ENCODE measurements around the gene TMEM63A.
"Not testable (repeated sequence)": the region's sequence is repeated elsewhere in the genome, so short reads cannot be mapped to it uniquely, and the experiment has no call there.

The TMEM63A gene

GRCh38 chr1:225842788-225843425, 39.3 kb downstream of the TMEM63A start:
- DNase-seq = no peak

DNA sequence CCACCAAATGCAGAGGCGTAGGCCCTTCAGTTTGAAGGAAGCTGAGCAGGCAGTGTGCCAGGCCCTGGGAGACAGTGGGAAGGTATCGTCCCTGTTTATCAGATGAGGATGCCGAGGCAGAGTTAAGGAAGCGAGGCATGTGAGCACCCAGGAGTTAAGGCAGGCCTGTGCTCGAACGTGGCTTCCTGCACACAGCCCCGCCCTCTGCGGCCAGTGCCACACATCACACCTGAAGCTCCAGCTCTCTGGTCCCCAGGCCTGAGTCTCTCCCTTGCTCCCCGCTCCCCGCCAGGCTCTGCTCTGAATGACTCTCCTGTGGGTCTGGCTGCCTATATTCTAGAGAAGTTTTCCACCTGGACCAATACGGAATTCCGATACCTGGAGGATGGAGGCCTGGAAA, 40.1 kb downstream of the TMEM63A start:
- DNase-seq = no peak

- DNase-seq = no peak
These were observed 41.5 kb downstream of the TMEM63A start for GRCh38 chr1:225840713-225841112.

- no peak for DNase-seq
These were observed 42.0 kb downstream of the TMEM63A start for GRCh38 chr1:225840223-225840610.

GRCh38 chr1:225838793-225839192, 43.4 kb downstream of the TMEM63A start:
- no peak for DNase-seq

- not testable (repeated sequence) for DNase-seq
These were observed 45.9 kb downstream of the TMEM63A start for GRCh38 chr1:225836296-225836695.

GRCh38 chr1:225835856-225836255, 46.3 kb downstream of the TMEM63A start:
- no peak for DNase-seq

GRCh38 chr1:225834417-225835329, 47.5 kb downstream of the TMEM63A start:
- DNase-seq = no peak

- DNase-seq = no peak
These were observed 51.3 kb downstream of the TMEM63A start for GRCh38 chr1:225830841-225831240.

DNA sequence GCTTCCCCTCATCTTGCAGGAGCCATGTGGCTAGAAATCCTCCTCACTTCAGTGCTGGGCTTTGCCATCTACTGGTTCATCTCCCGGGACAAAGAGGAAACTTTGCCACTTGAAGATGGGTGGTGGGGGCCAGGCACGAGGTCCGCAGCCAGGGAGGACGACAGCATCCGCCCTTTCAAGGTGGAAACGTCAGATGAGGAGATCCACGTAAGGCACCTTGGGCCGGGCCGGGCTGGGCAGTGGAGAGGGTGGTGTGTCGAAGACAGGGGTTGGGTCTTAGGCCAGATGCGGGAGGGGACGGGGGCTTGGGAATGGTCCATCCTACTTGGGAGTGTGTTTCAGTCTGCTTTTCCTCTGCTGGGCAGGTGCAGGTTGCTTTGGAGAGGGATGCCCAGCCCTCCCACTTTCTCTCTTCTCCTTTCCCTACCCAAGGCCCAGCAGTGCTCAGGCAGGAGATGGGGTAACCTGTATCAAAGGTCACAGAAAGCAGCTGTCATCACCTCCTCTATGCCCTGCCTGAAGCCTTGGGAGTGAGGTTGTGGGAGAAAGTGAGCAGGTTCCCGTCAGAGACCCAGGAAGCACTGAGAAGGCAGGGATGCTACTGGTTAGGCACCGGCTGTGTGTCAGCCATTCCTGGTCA, 53.4 kb downstream of the TMEM63A start:
- no peak for DNase-seq

- no peak for DNase-seq
These were observed 55.1 kb downstream of the TMEM63A start for GRCh38 chr1:225827076-225827475.

GRCh38 chr1:225825607-225826007, 56.6 kb downstream of the TMEM63A start:
- DNase-seq = no peak

DNA sequence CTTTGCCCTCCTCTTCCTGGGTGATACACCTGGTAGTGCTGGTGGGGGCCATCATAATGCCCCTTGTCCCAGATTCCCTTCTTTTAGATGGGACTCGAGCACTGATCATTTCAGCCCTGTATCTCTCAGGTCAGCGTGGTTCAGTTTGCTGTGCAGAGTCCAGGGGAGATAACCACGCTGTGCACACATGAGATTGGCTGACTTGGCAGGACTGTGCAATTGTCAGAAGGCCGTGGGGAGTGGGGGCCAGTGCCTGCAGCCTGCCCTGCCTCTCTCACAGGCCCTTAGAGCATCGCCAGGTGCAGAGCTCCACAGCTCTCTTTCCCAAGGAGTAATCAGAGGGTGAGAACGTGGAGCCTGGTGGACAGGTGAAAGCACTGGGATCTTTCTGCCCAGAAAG, 57.1 kb downstream of the TMEM63A start:
- no peak for DNase-seq

DNA sequence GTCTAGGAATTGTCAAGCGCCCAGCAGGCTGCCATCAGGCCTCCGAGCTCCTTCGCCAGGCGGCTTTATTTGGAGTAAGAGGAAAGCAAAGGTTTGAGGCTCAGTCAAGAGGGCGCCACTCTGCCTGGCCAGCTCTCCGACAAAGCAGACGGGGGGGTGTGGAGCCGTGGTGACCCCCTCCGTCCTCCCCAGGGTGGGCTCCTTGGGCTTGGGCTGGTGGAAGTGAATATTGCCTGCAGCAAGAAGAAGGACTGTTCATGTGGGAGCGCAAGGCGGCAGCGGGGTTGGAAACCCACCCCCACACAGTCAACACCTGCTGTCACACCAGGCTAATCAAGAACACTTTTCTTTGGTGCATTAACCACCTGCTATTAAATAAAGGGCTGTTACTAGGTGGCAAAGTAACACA, 57.6 kb downstream of the TMEM63A start:
- DNase-seq = no peak

- DNase-seq = no peak
These were observed 58.3 kb downstream of the TMEM63A start for GRCh38 chr1:225823811-225824261.

GRCh38 chr1:225822655-225823403, 59.4 kb downstream of the TMEM63A start:
- no peak for DNase-seq

GRCh38 chr1:225820522-225821120, 61.6 kb downstream of the TMEM63A start:
- DNase-seq = no peak

- no peak for DNase-seq
These were observed 62.6 kb downstream of the TMEM63A start for GRCh38 chr1:225819346-225820192.

DNA sequence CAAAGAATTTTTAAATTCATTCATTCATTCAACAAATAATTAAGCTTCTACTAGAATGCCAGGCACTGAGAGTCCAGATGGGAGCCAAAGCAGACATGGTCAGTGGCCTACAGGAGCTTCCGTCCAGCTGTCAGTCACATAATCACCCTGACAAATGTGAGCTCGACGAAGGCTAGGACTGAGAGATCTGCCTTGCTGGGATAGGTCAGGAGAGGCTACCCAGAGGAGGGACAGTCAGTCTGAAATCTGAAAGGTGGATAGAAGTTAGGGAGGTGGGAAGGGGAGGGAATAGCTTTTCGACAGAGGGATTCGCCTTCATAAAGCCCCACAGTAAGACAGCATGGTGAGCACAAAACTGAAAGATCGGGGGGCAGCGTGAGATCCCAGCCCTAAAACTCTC, 64.0 kb downstream of the TMEM63A start:
- DNase-seq = no peak

- no peak for DNase-seq
These were observed 64.5 kb downstream of the TMEM63A start for GRCh38 chr1:225817611-225818061.
